Activated T-cell treated with anti-CD3 and anti-CD28 coated beads, Interleukin-2, amount 50 U/mL, for 72 hours (primary cell): ENCODE measurements around the gene CYP1B1. TPM values are rescaled to one million over a fixed set of nuclear protein-coding genes. Genes with fewer than 3 reads are reported as not detected.
"Not testable (repeated sequence)": the region's sequence is repeated elsewhere in the genome, so short reads cannot be mapped to it uniquely, and the experiment has no call there.

Experiments
- ATAC-seq, 2 donors: fragments of 150-1000 bp; cut with Tn5 transposase; replicated peaks in 1 of 2; 2 replicates each; pipeline ENCODE4 v1.10.0; 2021; ENCODE audit warnings: moderate library complexity in 2 of 2, mild to moderate bottlenecking in 1 of 2
- DNase-seq, 2 donors: peaks; one replicate each; pipeline ENCODE4 v3.0.0; 2021 to 2022; ENCODE audit warnings: mixed read lengths in 1 of 2
- H3K27ac Mint-ChIP-seq: one replicate; pipeline ENCODE4 v1.8.0; 2022; ENCODE audit warnings: mild to moderate bottlenecking, moderate library complexity, mixed read lengths
- H3K27me3 Mint-ChIP-seq: one replicate; pipeline ENCODE4 v1.8.0; 2022; ENCODE audit warnings: low read depth, mixed read lengths
- H3K36me3 Mint-ChIP-seq, 2 donors: one replicate each; pipeline ENCODE4 v1.8.0; 2022; ENCODE audit warnings: mixed read lengths in 2 of 2, mild to moderate bottlenecking in 1 of 2; ENCODE audit not compliant: insufficient read depth in 2 of 2
- H3K4me1 Mint-ChIP-seq: one replicate; pipeline ENCODE4 v1.8.0; 2022; ENCODE audit warnings: low read depth, mixed read lengths
- H3K4me3 Mint-ChIP-seq, 2 donors: one replicate each; pipeline ENCODE4 v1.8.0; 2022; ENCODE audit warnings: mild to moderate bottlenecking in 2 of 2, mixed read lengths in 2 of 2, moderate library complexity in 2 of 2
- H3K9me3 Mint-ChIP-seq, 2 donors: one replicate each; pipeline ENCODE4 v1.8.0; 2022; ENCODE audit warnings: mixed read lengths in 2 of 2
- total RNA-seq, 2 donors: library from RNA; stranded (reverse); gene quantifications; one replicate each; pipeline ENCODE4 v1.2.3, GENCODE V29; 2022

The CYP1B1 gene
- total RNA-seq, 2 donors from 2014 or later = 9.5 to 24.3 TPM

DNA sequence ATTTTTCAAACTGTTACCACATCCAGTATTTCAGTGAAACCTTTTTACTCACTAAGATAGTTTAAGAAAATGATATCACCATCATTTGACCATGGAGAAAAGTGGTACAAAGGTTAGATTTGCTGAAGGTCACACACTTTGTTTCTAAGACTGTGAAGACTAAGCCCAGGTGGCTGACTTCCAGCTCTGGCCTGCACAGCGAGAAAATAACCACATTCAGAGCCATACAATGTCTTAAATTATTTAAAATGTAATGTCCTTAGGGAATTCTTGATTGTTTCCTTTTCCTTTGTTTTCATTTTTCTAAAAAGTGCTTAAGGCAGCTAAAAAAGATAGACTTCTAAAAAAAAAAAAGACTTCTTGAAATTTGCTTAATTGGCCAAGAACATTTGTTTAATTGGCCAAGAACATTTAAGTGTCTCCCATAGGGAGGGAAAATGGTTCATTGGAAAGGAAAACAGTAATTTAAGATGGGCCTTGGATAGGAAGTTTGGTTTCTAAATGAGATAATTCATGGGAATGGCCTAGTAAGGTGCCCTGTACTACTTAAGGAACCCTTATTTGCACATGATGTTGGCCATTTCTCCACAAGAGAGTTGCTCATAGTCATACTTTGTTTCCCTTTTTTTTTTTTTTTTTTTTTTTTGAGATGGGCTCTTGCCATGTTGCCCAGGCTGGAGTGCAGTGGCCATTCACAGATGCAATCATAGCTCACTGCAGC lies 45.2 kb downstream of the CYP1B1 start:
- H3K36me3 Mint-ChIP-seq = no peaks in the 10 kb centered on the region
- no peak overlapping the region for H3K4me3 Mint-ChIP-seq
- DNase-seq = no peak
- no peak for ATAC-seq
- H3K27me3 Mint-ChIP-seq = peaks cover 47% of the 10 kb centered on the region
- H3K9me3 Mint-ChIP-seq = no peaks in the 10 kb centered on the region
- H3K27ac Mint-ChIP-seq = no peak overlapping the region
- peaks cover 5% of the 10 kb centered on the region for H3K4me1 Mint-ChIP-seq

DNA sequence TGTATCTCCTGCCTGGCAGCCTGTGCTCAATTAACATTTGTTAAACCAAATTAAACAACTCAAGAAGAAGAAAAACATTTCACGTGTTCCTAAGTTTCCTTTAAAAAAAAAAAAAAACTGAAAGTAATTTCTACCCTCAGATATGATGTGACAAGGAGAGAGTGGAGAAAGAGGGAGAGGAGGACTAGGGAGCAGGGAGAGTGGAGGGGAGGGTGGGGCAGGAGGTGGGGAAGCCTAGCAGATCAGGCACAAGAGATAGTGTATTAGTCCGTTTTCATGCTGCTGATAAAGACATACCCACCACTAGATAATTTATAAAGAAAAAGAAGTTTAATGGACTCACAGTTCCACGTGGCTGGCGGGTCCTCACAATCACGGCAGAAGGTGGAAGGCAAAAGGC lies 46.4 kb downstream of the CYP1B1 start:
- Mint-ChIP-seq H3K27me3 (peaks cover 43% of the 10 kb centered on the region), H3K4me3 (no peak overlapping the region), H3K36me3 (no peaks in the 10 kb centered on the region), H3K9me3 (no peaks in the 10 kb centered on the region), H3K27ac (no peak overlapping the region), H3K4me1 (peaks cover 5% of the 10 kb centered on the region)
- no peak for ATAC-seq
- no peak for DNase-seq

DNA sequence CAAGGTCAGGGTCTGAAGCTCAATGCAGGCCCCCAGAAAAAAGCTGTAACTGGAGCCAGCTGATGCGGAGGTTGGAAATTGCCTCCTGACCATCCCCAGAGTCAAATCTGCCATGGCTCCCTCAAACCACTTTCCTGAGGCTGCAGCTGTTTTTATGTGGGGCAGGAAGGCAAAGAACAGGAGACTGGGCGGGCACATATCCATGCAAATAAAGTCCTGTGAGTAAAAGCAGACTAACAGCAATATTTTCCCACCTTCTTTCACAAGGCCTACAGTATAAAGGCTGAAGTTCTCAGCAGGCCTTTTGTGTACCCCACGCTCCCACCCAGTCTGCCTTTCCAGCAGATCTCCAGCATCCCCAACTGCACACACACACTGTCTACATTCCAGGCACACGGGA lies 47.1 kb downstream of the CYP1B1 start:
- ATAC-seq (no peak), DNase-seq (no peak)
- Mint-ChIP-seq H3K4me3 (no peak overlapping the region), H3K4me1 (peaks cover 5% of the 10 kb centered on the region), H3K36me3 (no peaks in the 10 kb centered on the region), H3K9me3 (no peaks in the 10 kb centered on the region), H3K27me3 (peaks cover 43% of the 10 kb centered on the region), H3K27ac (no peak overlapping the region)

DNA sequence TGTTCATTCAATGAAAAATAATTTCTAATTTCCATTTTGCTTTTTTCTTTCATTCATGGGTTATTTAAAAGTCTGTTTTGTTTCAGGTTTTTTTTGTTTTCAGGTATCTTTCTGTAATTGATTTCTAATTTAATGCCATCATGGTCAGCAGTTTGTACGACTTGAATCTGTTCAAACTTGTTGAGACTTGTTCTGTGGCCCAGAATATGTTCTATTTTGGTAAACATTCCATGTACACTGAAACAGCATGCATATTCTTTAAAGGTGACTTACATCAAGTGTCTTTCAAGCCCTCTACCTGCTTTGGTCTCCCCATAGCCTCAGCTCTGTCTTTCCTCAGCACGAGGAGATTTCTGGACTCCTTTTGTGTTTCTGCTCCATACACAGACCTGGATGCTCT lies 49.1 kb downstream of the CYP1B1 start:
- Mint-ChIP-seq H3K4me1 (peaks cover 5% of the 10 kb centered on the region), H3K9me3 (no peaks in the 10 kb centered on the region), H3K36me3 (no peaks in the 10 kb centered on the region), H3K27me3 (peaks cover 35% of the 10 kb centered on the region), H3K4me3 (no peak overlapping the region), H3K27ac (no peak overlapping the region)
- DNase-seq = no peak
- no peak for ATAC-seq

DNA sequence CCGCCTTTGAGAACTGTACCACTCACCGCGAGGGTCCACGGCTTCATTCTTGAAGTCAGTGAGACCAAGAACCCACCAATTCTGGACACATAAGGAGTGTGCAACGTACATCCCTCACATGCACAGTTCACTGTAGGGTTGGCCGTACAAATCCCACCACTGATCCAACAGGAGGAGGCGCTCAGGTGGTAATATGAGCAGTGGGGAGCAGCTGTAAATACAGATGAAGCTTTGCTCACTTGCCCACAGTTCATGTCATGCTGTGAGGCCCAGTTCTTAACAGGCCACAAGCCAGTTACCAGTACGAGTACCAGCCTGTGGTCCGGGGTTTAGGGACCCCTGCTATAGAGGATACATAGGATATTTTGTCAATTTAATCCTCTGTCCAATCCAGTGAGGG lies 54.4 kb downstream of the CYP1B1 start:
- Mint-ChIP-seq H3K4me1 (no peaks in the 10 kb centered on the region), H3K9me3 (no peaks in the 10 kb centered on the region), H3K4me3 (no peak overlapping the region), H3K27ac (no peak overlapping the region), H3K36me3 (peaks cover 0 to 1% of the 10 kb centered on the region in 2 donors), H3K27me3 (peaks cover 17% of the 10 kb centered on the region)
- ATAC-seq (no peak), DNase-seq (no peak)

DNA sequence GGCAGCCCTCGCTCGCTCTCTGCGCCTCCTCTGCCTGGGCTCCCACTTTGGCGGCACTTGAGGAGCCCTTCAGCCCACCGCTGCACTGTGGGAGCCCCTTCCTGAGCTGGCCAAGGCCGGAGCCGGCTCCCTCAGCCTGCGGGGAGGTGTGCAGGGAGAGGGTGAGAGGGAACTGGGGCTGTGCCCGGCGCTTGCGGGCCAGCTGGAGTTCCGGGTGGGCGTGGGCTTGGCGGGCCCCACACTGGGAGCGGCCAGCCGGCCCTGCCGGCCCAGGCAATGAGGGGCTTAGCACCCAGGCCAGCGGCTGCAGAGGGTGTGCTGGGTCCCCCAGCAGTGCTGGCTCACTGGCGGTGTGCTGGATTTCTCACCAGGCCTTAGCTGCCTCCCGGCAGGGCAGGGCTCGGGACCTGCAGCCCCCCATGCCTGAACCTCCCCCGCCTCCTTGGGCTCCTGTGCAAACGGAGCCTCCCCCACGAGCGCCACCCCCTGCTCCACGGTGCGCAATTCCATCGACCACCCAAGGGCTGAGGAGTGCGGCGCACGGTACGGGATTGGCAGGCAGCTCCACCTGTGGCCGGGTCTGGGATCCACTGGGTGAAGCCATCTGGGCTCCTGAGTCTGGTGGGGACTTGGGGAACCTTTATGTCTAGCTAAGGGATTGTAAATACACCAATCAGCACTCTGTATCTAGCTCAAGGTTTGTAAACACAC lies 55.4 kb downstream of the CYP1B1 start:
- not testable (repeated sequence) for H3K36me3 Mint-ChIP-seq, H3K4me3 Mint-ChIP-seq, H3K9me3 Mint-ChIP-seq, H3K4me1 Mint-ChIP-seq, H3K27ac Mint-ChIP-seq, DNase-seq, ATAC-seq
- H3K27me3 Mint-ChIP-seq = peaks cover 11% of the 10 kb centered on the region

DNA sequence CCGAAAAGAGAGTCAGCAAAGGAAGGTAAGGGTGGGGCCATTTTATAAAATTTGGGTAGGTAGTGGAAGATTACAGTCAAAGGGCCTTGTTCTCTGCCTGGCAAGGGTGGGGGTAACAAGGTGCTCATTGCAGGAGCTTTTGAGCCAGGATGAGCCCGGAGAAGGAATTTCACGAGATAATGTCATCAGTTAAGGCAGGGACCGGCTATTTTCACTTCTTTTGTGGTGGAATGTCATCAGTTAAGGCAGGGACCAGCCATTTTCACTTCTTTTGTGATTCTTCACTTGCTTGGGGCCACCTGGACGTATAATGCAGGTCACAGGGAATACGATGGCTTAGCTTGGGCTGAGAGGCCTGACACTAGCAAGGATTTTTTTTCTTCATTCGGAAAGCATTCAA lies 58.1 kb downstream of the CYP1B1 start:
- no peak overlapping the region for H3K4me3 Mint-ChIP-seq
- H3K27ac Mint-ChIP-seq = no peak overlapping the region
- H3K27me3 Mint-ChIP-seq = no peaks in the 10 kb centered on the region
- DNase-seq = no peak
- ATAC-seq = no peak
- no peaks in the 10 kb centered on the region for H3K9me3 Mint-ChIP-seq
- H3K4me1 Mint-ChIP-seq = peaks cover 9% of the 10 kb centered on the region
- peaks cover 0 to 1% of the 10 kb centered on the region in 2 donors for H3K36me3 Mint-ChIP-seq

Other genes starting within 250 kb of the CYP1B1 start
- 1 to 10 TPM; 1.4 to 2.6 TPM for gene RMDN2, start 150.9 kb downstream of the CYP1B1 start, total RNA-seq